Adrenal gland (tissue), 5 donors: Measurements from ENCODE around the gene CDH9.

Experiments used
- POLR2A ChIP-seq, 2 donors: fragments of 450-650 bp; IDR thresholded peaks; one replicate each; pipeline ENCODE4 v1.6.1; 2017; ENCODE audit warnings: antibody characterized with exemption in 2 of 2, mild to moderate bottlenecking in 2 of 2, moderate library complexity in 1 of 2
- TF ChIP-seq, protein P1 (sequence below), 6 experiments: fragments of 450-650 bp in 4 of 6; fragments of 200-600 bp in 2 of 6; sonication (generic) in 1 of 6; IDR thresholded peaks; 1 replicate in 5 of 6; 2 replicates in 1 of 6; pipeline versions ENCODE4 v1.5.1 to v1.8.0; 2016 to 2021; ENCODE audit warnings: antibody characterized with exemption in 6 of 6, mild to moderate bottlenecking in 2 of 6, moderate library complexity in 1 of 6
- donor health status: DM: no; HTN: no; CAD: no.

- TF ChIP-seq POLR2A (IDR thresholded peaks at IDR 0.05): no peak
- TF ChIP-seq, protein P1, sequence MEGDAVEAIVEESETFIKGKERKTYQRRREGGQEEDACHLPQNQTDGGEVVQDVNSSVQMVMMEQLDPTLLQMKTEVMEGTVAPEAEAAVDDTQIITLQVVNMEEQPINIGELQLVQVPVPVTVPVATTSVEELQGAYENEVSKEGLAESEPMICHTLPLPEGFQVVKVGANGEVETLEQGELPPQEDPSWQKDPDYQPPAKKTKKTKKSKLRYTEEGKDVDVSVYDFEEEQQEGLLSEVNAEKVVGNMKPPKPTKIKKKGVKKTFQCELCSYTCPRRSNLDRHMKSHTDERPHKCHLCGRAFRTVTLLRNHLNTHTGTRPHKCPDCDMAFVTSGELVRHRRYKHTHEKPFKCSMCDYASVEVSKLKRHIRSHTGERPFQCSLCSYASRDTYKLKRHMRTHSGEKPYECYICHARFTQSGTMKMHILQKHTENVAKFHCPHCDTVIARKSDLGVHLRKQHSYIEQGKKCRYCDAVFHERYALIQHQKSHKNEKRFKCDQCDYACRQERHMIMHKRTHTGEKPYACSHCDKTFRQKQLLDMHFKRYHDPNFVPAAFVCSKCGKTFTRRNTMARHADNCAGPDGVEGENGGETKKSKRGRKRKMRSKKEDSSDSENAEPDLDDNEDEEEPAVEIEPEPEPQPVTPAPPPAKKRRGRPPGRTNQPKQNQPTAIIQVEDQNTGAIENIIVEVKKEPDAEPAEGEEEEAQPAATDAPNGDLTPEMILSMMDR (IDR thresholded peaks at IDR 0.05): no peak
Measured at GRCh38 chr5:26932238-26932637, 106.1 kb downstream of the CDH9 start.
